NK-92 (cell line): Measurements from ENCODE around the gene MAML3.

Source experiments
- DNase-seq: peaks from one replicate; lab custom pipeline; 2025; ENCODE audit not compliant: unreplicated experiment; lab: John Stamatoyannopoulos, UW

The MAML3 gene

DNA sequence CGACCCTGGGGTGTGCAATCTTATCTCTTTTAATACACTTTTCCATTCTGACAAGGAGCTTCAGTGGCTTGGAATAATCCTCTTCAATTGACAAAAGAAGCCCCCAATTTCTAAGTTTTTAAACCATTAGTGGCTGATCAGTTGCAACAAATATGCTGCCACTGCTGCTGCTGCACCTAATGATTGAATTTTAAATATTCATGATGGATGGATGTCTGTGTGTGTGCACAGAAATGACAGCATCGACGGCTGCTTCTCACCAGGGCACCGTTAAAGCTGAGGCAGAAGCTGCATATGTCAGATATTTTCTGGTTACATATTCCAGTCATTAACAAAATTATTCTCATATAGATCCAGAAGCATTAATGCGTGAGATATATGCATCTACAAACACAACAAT, 306.0 kb downstream of the MAML3 start:
- no peak for DNase-seq

DNA sequence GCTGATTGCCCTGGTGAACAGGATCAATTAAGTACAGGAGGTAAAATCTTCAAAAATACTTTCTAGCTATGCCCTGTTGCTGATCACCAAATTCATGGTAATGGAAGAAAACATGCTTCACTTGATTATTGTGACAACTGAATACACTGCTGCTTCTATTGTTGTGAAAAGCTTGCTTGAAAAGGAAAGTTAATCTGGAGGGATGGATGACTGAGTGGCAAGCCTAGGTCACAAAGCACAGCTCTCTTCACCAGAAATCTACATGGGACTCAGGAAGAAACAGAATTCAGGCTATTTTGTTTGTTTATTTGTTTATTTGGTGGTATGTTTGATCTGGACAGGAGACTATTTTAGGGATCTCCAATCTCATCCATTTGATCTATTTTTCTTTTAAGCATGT, 306.4 kb downstream of the MAML3 start:
- DNase-seq, result no peak

DNA sequence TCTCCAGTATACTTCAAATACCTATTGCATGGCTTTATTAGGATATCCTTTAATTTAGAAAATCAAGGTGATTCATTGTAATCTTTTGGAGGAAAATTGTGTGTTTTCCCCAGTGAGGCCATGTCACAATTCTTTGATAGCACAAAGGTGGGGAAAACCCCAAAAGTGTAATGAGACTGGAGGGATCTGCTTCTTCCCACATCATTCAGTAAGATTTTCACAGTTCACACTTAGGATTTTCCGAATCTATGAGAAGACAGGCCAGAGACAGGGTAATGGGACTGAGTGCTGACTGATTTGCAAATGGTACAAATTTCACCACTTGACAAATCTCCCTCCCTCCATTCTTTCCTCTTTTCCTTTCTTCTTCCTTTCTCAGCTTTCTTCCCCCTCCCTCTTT, 307.2 kb downstream of the MAML3 start:
- no peak for DNase-seq

- no peak for DNase-seq
Measured at GRCh38 chr4:139845453-139846093, 308.4 kb downstream of the MAML3 start.

DNA sequence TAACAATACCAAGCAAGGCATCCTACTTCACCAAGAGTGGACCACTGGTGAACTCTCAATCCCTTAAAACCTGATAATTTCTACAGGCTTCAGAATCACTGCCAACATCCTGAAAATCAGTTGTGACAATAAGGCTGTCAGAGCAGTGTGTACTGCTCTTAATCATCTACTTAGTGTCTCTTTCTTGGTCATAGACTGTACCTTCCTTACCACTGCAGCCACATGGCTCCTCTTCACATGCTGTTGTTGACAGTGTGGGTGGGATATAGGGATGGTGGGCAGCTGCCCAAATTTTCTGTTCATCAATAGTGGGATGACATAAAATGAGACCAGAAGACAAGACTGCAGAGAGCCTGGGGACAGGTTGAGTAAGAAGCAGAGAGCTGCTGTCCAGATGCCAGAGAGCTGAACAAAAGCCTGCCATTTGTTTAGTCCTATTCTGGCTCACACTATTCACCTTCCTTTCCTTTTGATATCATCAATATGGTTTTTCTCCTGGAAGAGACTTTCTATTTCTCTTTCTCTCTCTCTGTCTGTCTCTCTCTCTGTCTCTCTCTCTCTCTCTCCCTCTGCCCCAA, 309.4 kb downstream of the MAML3 start:
- no peak for DNase-seq

- DNase-seq, result no peak
Measured at GRCh38 chr4:139844057-139844456, 309.9 kb downstream of the MAML3 start.

DNA sequence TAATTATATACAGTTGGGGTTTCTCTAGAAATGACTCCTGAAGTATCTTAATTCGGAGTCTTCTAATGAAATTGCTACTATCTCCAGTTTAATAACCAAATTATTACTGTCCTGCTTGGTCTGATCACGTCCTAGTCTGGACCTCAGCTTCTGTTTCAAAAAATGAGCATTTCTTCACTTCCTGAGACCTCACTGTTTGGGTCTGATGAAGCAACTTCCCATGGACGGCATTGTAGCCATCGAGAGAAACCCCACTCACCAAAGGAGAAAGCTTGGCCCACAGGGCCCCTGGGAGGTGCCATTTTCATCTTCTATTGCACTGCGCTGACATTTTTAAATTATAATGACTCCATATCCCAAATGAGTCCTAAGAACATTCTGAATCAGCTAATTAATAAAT, 310.3 kb downstream of the MAML3 start:
- DNase-seq, result no peak

DNA sequence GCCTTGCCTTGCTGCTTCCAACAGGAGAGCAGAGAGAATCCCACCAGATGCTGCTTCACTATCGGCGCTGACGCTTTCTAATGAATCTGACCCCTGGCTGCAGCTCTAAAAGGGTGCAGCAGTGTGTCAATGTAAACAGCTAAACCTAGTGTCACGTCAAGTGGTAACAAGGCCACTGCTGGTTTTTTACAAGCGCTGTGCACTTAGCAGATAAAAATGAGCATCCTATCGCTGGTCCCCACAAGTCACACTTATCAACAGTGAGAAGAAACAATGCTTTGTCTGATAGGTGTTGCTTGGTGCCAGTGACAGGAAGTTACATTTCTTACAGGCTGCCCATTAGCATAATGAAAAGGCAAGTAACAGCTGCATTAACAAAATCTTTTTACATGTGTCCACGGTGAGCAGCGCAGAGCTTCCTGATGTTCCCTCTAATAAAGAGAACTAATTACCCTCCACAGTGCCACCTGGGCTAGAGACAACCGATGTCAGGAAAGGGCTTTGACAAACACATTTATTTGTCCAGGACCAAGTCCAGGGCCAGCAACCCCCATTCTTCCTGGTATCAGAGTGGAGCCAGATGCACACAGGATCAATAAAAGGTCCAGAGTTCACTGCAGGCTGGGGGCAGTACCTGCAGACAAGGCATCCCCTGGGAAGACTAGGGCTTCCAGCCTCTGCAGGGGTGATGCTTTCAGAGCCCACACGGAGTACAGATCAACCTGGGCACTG, 312.4 kb downstream of the MAML3 start:
- DNase-seq, result no peak

DNA sequence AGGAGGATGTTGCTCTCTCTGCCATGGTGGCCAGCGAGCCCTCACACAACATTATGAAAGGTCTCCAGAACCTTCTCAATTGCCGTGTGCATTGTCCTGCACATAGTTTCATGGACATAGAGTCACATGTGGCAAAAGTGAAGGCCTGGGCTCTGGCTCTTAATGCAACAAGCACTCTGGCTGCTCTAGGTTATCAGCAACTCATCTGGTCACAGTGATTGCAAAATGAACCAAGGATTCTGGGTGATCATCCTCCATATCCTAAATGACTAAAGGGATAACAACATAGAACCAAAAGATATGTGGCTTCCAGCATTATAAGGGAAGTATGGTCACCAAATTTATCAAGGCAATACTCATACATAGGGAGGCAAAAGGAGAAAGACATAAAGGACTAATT, 313.2 kb downstream of the MAML3 start:
- no peak for DNase-seq

GRCh38 chr4:139839403-139840031, 314.5 kb downstream of the MAML3 start:
- no peak for DNase-seq

- DNase-seq, result no peak
Measured at GRCh38 chr4:139838811-139839210, 315.2 kb downstream of the MAML3 start.

- no peak for DNase-seq
Measured at GRCh38 chr4:139834981-139835391, 319.0 kb downstream of the MAML3 start.

DNA sequence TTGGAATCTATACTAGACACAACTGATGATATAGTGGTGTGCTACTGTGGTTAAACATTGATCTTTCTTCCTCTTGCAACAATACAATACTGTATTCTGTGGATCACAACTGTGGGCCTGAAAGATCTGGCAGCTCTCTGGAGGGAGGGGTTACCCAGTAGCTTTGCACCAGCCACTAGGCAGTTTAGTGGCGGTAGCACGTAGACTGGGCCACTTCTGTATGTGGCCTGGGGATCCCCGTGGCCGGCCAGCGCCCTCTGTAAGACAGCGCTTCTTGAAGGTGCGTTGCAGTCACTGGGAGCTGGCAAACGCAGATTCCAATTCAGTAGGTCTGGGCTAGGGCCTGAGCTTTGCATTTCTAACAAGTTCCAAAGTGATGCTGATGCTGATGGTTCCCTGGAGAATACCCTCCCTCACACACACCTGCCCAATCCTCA, 319.7 kb downstream of the MAML3 start:
- no peak for DNase-seq

- no peak for DNase-seq
Measured at GRCh38 chr4:139833151-139833910, 320.7 kb downstream of the MAML3 start.

DNA sequence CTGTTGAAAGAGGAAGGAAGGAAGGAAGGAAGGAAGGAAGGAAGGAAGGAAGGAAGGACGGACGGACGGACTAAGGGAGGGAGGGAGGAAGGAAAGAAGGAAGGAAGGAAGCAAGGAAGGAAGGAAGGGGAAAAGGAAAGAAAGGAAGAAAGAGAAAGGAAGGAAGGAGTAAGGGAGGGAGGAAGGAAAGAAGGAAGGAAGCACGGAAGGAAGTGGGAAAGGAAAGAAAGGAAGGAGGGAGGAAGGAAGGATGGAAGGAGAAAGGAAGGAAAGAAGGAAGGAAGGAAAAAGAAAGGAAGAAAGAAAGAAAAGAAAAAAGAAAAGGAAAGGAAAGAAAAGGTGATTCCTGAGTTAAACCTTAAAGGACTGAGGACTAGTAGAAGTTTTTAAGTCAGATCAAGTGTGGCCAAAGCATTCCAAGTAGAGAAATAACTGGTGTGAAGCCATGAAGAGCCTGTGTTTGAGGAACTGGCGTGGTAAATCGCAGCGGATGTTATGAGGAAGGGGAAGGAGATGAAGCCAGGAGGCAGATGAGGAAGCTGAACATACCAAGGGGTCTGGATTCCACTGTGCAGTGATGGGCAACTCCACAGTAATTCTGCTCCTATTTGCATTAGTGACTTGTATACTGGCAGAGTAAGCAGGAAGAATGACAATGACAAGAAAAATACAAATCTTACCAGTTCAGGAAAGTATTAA, 324.9 kb downstream of the MAML3 start:
- no peak for DNase-seq

- DNase-seq, result no peak
Measured at GRCh38 chr4:139826426-139826825, 327.6 kb downstream of the MAML3 start.

DNA sequence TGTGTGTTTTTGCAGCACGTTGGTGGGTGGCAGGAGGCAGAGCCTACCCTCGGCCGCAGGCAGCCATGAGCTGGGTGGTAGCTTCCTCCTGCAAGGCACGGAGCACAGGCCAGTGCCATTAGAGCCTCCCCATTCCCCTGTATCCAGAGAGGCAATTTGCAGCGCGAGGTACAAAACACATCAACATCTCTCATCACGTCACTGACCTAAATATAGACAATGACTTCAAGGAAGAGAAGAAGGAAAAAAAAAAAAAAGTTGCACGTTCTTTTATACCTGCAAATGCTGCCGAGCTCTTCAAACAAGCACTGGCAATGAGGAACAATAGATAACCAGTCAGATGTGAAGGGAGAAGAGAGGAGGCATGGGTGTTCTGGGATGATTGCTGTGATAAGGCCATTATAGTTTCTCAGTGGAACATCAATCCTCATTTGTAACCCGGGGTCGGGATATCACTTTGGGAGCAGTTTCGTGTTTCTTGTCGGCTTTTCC, 328.4 kb downstream of the MAML3 start:
- DNase-seq, result no peak

DNA sequence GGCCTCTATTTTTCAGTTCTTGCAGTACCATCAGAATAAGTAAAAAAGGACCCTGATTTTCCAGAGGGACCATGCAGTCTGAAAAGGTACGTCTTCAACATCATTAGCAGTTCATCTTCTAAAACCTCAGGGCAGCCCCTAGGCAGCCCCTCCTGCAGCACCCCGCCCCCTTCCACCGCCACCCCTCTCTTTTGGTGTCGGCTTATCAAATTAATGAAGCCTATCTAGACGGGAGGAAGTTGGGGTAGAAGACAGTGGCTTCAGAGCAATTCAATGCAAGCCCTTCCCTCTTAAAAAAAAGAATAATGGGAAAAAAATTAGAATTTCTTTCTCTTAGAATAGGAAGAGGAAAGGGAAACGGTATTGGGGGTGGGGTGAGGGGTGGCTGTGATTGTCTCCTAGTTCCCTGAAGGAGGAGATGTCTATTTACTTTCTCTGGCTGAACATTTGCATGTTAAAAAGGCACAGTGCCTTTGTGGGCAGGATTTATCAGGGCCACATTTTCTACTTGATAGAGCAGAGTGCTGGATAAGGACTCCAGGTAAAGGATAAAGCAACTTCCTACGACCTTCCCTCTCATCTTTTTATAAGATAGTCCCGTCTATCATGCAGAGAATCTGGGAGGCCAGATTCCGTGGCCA, 329.0 kb downstream of the MAML3 start:
- DNase-seq, result no peak

GRCh38 chr4:139823746-139824145, 330.2 kb downstream of the MAML3 start:
- no peak for DNase-seq

- no peak for DNase-seq
Measured at GRCh38 chr4:139823345-139823744, 330.6 kb downstream of the MAML3 start.
